ENCODE measurements around the gene KMO.

Gene KMO

GRCh38 chr1:241630476-241630875, 98.3 kb downstream of the KMO start:
- DNase-seq (ENCODE audit: low read depth): no peak

GRCh38 chr1:241630899-241631298, 98.7 kb downstream of the KMO start:
- DNase-seq (ENCODE audit: low read depth): no peak

- DNase-seq (ENCODE audit: low read depth): no peak
Observed at GRCh38 chr1:241631674-241632073, 99.5 kb downstream of the KMO start.

GRCh38 chr1:241632987-241633386, 100.8 kb downstream of the KMO start:
- no peak for DNase-seq (ENCODE audit: low read depth)

GRCh38 chr1:241635556-241636152, 103.5 kb downstream of the KMO start:
- no peak for DNase-seq (ENCODE audit: low read depth)

- no peak for DNase-seq (ENCODE audit: low read depth)
Observed at GRCh38 chr1:241636291-241636690, 104.1 kb downstream of the KMO start.

- DNase-seq (ENCODE audit: low read depth): no peak
Observed at GRCh38 chr1:241637046-241637590, 104.9 kb downstream of the KMO start.

GRCh38 chr1:241637604-241638003, 105.4 kb downstream of the KMO start:
- DNase-seq (ENCODE audit: low read depth): no peak

- no peak for DNase-seq (ENCODE audit: low read depth)
Observed at GRCh38 chr1:241638099-241638682, 106.0 kb downstream of the KMO start.

GRCh38 chr1:241638909-241639622, 106.9 kb downstream of the KMO start:
- no peak for DNase-seq (ENCODE audit: low read depth)

GRCh38 chr1:241639623-241640148, 107.5 kb downstream of the KMO start:
- peak; percentile 19 for DNase-seq (ENCODE audit: low read depth)

- DNase-seq (ENCODE audit: low read depth): peak; percentile 95
Observed at GRCh38 chr1:241640149-241640866, 108.1 kb downstream of the KMO start, which contains the start of the genes CHML and OPN3. CHML (minus strand) TSS chr1:241640369; CDS start chr1:241635766, 4,603 bp downstream. OPN3 (minus strand) TSS chr1:241640369; CDS start chr1:241640254, 115 bp downstream.

- no peak for DNase-seq (ENCODE audit: low read depth)
Observed at GRCh38 chr1:241640867-241641622, 108.9 kb downstream of the KMO start.

GRCh38 chr1:241641773-241642592, 109.8 kb downstream of the KMO start:
- DNase-seq (ENCODE audit: low read depth): no peak

GRCh38 chr1:241642593-241642944, 110.4 kb downstream of the KMO start:
- no peak for DNase-seq (ENCODE audit: low read depth)

- DNase-seq (ENCODE audit: low read depth): no peak
Observed at GRCh38 chr1:241644259-241644658, 112.1 kb downstream of the KMO start.

GRCh38 chr1:241645199-241645598, 113.0 kb downstream of the KMO start:
- DNase-seq (ENCODE audit: low read depth): no peak

Measured in activated T-cell treated with anti-CD3 and anti-CD28 coated beads for 48 hours (primary cell).